Measurements from ENCODE around the gene TP53AIP1.
"Not testable (repeated sequence)": the region's sequence is repeated elsewhere in the genome, so short reads cannot be mapped to it uniquely, and the experiment has no call there.

Gene TP53AIP1

DNA sequence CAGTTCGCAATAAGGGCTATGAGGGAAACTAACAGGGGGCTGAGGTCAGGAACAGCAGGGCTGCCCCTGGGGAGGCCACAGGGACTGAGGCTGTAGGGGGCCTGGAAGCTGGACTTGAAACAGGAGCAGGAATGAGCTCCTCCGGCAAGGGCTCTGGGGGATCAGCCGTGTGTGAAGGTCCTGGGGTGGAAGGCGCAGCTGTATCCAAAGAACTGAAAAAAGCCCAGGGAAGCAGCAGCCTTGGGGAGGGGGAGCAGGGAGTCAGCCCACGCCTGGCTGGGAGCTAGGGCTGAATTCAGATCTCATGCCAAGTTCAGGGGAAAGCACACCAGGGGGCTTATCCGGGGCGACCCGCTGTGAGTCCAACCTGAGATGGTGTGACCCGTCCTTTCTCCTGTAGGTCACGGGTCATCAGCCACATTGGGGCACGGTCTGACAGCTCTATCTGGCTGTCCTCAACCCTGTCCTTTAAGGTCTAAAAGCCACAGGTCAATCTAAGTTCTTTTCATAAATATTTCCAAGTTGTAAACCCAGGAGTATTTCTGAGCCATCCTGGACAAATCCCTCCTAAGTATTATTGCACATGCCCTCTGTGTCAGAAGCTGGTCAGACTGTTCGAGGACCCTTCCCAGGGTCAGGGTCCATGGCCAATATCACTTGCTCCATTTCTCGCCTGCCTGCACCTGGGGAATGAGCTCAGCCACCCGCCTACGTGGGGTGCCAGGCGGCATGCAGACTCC lies 18.0 kb downstream of the TP53AIP1 start:
- no peak for DNase-seq

DNA sequence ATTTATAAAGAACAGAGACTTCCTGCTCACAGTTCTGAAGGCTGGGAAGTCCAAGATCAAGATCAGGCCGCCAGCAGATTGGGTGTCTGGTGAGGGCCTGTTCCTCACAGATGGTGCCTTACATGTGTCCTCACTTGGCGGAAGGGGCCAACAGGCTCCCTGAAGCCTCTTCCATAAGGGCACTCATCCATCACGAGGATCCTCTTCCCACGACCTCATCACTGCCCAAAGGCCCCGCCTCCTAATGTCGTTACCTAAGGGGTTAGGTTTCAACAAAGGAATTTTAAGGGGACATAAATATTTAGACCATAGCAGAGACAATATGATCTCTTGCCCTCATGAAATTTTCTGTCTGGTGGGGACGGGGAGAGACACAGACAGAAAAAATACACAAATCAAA lies 18.6 kb downstream of the TP53AIP1 start:
- DNase-seq, result no peak

DNA sequence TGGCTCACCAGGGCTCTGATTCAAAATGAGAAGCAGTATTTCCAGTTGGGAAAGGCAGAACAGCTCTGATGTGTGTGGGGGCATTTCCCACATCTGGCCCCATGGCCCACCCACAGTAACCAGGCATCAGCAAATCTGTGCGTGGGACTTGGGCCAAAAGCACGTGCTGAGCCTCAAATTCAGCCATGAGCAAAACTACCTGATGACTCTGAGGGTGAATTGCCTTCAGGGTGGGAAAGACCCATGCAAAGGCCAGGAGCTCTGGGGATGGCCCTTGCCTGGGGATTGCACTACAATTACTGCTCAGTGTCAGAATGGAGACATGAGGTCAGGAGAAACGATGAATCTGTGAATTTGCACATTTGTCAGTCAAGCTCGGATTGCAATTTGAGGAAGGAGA lies 20.9 kb downstream of the TP53AIP1 start:
- DNase-seq, result no peak

DNA sequence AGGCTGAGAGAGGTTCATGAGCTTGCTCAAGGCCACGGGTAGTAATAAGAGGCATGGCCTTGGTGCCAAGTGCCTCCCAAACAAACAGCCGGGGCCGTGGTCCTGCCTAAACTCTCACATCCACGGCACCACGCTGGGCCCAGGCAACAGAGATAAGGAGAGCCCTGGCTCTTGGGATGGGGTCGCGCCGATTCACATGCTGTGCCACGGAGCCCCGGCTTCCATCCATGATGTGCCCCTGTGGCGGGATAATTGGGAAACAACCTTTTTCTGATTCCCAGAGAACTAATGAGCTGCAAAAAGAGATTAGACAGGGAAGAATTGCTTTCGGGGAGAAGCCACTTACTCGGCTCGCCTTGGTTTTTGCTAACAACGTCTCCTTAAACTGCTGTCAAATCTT lies 22.0 kb downstream of the TP53AIP1 start:
- DNase-seq, result no peak

DNA sequence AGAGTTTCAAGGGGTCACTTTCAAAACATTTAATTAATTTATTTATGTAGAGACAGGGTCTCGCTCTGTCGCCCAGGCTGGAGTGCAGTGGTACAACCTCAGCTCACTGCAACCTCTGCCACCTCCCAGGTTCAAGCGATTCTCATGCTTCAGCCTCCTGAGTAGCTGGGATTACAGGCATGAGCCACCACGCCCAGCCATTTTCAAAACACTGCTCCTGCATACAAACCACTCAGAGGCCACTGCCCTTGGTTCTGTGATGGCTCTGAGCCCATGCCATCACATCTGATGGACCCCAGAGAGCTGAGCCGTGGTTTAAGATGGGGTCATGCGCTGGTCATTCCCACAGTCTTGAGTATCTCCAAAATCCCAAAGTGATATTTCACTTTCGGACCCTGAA lies 23.0 kb downstream of the TP53AIP1 start:
- DNase-seq, result not testable (repeated sequence)

DNA sequence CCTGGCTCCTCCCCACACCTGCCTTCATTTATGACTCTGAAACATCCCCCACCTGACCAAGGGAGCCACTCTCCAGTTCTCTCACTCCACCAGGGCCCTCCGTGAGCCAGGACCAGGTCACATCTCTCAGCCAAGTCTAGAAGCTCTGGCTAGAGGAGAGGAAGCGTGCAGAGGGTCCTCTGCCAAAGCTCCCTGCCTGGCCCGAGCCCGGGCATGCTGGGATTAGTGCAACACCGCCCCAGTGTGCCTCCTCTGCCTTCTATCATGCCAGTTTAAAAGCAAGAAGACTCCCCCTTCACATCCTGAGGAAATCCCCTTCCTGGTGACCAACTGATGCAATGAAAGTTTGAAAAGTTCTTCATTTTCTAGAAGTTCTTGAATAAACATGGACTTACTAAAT lies 23.5 kb downstream of the TP53AIP1 start:
- no peak for DNase-seq

DNA sequence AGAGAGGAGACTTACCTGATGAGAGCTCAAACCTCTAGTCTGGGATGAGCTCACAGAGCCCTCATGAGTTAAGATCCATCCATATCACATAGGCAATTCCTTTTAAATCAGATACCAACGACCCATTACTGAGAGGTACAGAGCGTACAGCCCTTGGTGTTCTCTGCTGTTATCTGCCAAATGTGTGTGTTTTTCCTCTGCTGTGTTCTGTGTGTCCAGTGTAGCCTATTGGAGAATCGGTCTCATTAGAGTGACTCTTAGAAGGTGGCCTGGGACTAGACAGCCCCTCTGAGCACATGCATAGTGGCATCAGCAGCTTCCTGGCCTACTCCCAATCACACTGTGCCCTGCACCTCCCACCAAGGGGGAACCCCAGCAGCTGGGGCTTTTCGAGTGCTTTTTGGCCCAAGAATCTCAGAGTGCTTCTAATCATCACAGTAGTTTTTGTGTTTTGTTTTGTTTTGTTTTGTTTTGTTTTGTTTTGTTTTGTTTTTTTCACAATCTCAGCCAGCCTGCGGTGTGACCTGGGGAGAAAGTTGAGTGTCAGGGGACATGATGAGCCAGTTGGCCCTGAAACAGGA lies 25.4 kb downstream of the TP53AIP1 start:
- no peak for DNase-seq

DNA sequence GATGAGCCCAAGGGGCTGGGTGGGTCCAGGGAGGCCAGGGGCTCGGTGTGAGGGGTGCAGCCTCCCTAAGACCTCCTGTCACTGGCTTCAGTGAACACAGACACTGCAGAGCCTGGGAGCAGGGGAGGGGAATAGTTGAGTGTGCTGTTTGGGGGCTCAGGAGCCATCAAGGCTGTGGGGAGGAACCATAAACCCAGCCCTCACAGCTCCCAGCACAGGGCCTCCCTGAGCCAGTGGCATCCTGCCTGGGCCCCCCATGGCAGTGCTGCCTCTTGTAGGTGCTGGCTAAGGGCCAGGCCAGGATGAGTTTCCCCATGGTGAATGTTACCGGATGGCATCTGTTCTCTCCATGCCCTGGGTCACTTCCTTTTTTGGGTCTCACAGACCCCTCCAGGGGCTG lies 26.0 kb downstream of the TP53AIP1 start:
- no peak for DNase-seq

DNA sequence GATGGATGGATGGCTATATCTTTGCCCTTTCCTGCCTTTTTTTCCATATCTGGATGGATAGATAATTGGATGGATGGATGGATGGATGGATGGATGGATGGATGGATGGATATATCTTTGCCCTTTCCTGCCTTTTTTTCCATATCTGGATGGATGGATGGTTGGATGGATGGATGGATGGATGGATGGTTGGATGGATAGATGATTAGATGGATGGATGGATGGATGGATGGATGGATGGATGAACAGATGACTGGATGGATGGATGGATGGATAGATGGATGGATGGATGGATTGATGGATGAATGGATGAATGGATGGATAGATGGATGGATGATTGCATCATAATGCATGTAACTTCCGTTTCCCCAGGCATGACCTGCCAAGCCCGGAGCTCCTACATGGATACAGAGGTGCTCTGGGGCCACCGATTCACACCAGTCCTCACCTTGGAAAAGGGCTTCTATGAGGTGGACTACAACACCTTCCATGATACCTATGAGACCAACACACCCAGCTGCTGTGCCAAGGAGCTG lies 26.6 kb downstream of the TP53AIP1 start:
- no peak for DNase-seq

DNA sequence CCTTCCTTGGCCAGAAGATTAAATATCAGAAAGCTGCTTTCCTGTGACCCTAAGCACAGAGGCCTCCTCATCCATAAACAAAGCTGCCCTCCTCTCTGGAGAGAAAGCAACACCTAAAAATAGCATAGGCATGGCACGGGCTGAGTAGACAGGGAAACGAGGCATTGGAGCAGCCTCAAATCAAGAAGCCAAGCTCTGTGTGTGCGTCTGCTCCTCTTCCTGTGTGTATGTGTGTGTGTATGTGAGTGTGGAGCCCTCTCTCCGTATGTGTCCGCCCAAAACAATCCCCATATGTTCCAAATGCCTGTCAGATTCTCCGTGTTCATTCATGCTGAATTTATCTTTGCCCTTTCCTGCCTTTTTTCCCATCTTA lies 27.5 kb downstream of the TP53AIP1 start:
- no peak for DNase-seq

DNA sequence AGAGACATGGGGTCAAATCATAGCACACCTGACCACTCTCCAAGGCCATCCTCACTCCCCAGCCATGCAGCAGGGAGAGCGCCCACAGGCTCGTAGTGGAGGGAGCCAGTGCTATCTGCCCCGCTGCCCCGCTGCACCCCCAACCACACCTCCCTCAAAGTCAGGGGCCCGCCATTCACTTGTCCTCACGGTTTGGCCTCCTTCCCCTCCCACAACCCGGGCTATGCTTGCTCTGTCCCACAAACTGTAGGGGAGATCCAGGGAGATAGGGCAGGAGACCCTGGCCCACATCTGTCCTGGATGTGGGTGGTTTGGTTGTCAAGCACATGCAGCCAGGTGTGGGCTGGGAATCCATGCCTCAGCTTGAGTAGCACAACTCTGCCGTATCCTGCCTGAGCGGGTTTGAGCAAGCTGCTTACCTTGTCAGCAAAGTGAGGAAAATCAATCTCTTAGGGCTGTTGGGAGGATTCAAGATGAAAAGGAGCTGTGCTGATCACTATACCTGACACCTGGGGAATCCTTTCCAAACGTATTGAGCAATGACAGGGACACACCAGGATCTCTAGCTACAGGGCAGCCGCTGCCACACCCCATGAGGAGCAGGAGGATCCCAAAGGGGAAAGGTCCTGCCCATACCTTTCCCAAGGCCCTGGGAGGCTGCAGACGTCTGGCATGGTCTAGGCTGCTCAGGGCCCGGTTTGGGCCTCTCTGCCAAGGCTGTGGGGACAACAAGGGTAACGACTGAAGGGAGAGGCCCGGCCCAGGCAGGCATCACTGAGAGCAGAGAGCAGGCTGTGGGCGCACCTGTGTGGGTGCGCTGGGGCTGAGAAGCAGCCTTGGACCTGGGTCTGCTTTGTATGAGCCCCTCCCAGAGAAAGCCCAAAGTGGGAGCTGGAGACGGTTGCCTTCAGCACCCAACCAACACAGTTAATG lies 28.2 kb downstream of the TP53AIP1 start:
- no peak for DNase-seq

DNA sequence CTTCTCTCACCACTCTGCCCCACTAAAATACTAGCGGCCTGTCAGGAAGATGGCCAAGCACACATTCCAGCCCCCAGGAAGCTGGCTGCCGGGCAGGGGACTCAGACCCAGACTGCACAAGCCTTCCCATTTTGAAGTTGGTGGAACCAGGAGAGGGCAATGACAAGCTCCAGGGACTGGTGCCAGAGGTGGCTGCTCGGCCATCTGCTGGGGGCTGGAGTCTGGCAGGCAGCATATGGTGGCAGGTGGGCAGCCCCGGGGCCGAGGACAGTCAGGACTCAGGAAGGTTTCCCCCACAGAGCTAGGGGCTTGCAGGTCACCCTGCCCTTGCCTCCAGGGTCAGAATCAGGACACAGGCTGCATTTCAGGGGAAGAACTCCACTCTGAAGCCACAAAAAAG lies 28.9 kb downstream of the TP53AIP1 start:
- DNase-seq, result no peak

DNA sequence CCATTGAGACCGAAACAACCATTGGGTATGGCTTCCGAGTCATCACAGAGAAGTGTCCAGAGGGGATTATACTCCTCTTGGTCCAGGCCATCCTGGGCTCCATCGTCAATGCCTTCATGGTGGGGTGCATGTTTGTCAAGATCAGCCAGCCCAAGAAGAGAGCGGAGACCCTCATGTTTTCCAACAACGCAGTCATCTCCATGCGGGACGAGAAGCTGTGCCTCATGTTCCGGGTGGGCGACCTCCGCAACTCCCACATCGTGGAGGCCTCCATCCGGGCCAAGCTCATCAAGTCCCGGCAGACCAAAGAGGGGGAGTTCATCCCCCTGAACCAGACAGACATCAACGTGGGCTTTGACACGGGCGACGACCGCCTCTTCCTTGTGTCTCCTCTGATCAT lies 31.0 kb downstream of the TP53AIP1 start:
- no peak for DNase-seq

DNA sequence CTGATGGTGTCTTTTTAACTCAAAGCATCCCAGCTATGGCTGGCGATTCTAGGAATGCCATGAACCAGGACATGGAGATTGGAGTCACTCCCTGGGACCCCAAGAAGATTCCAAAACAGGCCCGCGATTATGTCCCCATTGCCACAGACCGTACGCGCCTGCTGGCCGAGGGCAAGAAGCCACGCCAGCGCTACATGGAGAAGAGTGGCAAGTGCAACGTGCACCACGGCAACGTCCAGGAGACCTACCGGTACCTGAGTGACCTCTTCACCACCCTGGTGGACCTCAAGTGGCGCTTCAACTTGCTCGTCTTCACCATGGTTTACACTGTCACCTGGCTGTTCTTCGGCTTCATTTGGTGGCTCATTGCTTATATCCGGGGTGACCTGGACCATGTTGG lies 31.4 kb downstream of the TP53AIP1 start:
- DNase-seq, result no peak

DNA sequence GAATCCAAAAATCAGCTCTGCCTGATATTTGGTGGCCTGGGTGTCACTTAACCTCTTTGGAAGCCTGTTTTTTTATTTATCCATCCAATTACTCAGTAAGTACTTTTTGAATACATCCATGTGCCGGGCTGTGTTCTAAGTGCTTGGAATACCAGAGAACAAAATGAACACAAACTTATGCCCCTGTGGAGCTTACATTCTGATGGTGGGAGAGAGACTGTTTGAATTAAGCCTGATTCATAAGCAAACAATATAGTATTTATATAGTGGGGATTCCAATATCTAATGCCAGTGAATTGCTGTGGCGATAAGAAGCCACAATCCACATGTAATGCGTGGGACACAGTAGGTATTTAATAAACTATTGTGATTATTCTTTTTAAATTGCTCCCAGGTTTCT lies 32.1 kb downstream of the TP53AIP1 start:
- DNase-seq, result no peak

DNA sequence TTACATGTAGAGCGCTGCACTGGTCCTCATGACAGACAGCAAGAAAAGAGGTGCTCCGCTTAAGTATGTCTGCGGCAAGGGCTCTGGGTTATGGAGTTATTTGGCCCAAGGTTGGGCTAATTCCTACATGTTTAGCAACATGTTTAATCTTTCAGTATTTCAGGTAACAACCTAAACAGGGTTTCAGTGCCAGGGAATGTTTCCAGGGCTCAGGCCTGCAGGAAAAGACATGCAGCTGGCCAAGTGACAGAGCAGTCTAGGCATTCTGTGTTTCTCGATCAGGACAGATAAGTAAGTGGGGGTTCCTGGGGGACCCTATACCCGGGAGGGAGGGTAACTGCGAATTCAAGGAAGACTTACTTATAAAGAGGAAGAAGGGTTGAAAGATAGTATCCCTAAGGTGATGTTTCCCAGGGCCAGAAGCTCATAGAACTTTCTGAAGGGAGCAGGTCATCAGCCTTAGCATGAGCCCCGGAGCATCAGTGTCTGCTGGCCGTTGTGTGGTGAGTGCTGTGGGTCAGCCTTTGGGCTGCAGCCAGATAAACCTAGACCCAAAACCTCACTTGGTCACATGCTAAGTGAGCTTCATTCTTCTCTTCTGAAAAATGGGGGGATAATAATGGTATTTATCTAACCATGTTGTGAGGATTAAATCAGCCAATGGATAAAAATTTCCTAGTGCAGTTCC lies 33.1 kb downstream of the TP53AIP1 start:
- no peak for DNase-seq

DNA sequence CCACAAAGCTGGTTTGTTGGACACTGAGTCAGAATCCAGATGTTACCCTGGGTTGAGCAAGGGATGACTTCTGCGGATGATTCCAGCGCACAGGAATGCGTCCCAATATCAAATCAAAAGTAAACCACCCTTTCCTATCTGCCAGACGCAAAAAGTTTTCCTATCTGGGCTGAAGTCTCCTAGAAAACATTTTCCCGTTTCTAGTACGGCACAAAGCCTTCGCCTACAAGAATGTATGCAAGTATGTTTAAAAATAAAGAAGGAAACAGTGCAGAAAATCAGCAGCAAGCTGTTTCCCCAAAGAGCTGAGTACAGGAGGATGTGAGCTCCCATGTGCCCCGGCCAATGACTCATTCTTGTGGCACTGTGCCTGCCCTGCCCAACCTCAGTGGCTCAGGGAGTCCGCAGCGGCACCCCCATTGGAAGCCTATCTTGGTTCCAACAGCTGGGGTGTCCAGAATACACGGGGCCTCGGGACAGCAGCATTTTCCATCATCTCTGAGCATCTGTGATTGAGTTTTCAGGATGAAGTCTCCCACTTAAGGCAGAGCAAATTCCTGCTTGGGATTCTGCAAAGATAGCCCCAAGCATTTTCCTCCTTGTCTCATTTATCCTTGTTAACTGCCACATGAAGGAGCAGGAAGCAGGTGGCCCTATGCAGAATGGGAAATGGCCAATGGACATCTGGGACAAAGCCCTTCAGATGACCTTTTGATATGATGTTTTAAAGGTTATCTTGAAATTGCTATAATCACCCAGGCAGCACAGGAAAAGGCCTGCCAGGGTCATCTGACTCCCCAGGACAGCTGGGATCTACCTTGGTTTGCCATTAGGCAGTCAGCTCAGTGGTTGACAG lies 34.1 kb downstream of the TP53AIP1 start:
- DNase-seq, result no peak

DNA sequence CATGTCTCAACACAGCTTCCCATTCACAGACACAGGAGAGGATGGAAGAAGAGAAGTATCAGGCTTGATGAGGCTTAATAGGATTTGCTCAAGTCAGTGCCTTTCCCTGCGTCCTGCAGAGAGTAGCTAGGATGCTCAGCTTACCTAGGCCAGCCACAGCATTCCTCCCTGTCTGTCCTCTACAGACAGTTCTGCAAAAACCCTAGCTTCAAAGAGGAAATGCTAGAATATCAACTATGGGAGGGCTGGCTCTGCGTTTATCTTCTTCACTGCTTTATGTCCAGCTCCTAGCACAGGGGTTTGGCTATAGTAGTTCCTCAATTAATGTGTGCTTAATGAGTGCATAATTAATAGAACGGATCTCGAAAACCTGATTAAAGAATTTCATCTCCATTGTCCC lies 35.1 kb downstream of the TP53AIP1 start:
- DNase-seq, result no peak

DNA sequence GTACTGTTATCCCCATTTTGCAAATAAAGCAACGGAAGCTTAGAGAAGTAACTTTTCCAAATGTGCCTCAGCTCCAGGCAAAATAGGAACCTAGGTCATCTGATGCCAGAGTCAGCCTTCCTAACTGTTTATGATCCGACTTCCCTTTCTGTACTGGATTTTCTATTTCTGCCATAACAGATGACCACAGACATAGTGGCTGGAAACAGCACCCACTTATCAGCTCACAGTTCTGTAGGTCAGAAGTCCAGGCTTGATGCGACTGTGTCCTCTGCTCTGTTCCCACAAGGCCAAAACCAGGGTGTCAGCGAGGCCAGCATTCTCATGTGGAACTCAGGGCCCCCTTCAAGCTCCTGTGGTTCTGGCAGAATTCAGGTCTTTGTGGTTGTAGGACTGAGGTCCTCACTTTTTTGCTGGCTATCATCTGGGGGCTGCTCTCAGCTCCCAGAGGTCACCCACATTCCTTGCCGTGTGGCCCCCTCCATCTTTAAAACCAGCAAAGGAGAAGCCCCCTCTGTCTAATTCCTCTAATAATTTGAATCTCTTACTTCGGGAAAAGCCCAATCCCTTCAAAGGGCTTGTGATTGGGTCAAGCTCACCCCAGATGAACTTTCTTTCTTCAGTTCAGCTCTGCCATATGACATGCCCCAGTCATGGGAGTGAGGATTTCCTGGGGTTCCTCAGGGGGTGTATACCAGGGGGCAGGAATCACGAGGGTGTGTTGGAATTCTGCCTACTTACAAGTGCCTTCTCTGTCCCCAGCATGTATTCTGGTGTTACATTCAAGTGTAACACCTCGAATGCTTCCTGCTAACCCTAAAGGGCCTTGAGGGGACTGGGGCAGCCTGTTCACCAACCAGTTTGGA lies 36.3 kb downstream of the TP53AIP1 start:
- no peak for DNase-seq

DNA sequence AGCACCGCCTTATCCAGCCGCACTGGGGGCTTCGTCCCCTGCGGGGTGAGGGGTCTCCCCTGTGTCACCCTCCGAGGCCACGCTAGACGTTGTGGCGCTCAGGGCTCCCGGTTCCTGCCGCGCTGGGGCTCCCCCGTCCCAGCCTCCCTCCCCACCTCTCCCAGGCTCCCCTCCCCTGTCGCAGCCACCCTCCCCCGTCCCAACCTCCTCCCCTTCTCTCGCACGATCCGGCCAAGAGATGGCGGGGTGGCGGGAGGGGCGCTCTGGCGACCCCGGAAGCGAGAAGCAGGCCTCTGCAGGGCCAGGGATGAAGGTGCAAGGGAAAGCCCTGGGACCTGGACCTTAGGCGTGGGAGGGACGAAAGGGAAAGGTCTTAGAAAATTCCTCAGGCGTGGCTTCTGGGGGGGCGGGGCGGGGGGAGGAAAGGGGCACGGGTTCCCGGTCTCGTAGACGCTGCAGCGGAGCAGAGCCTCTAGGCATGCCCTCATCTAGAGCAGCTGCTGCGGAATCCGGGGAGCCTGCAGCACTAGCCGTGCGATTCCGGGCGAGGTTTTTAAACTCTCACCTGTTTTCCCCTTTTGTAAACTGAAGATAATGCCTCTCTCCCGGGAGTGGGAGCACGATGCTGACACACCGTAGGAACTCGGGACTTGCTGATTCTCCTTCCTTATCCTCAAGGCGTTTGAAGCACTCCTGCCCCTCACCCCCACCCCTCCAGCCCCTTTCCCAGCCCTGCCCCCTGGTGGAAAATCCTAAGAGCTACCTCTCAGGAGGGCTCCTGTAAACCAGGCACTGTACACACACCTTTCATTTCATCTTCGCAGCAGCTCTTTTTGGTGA lies 37.1 kb downstream of the TP53AIP1 start:
- peak; percentile 98 for DNase-seq

Measured in NCI-H526 treated with DMSO at 0.1 percent for 48 hours (cell line).